LHCN-M2 (cell line): Measurements from ENCODE around the gene CTSA. TPM values are rescaled to one million over a fixed set of nuclear protein-coding genes. Genes with fewer than 3 reads are reported as not detected.
A peak's percentile ranks its signal among the peaks of the same experiment; 100 is the strongest.

Experiments used
- DNase-seq: peaks from one replicate; pipeline ENCODE4 v3.0.0-alpha.2; 2012; ENCODE audit warnings: low read depth
- total RNA-seq: library from RNA; depleted of rRNA; stranded (reverse); fragments of >200 nt; gene quantifications from 2 replicates; pipeline ENCODE4 v1.2.3, GENCODE V29; 2014; rRNA removed

CTSA gene
- total RNA-seq, 1 experiment from 2014 or later: 180 TPM

- no peak for DNase-seq
Measured at GRCh38 chr20:45938727-45939438, 47.7 kb downstream of the CTSA start.

- no peak for DNase-seq
Measured at GRCh38 chr20:45940053-45940452, 48.9 kb downstream of the CTSA start.

- no peak for DNase-seq
Measured at GRCh38 chr20:45940469-45940868, 49.3 kb downstream of the CTSA start.

- DNase-seq: no peak
Measured at GRCh38 chr20:45943613-45944012, 52.5 kb downstream of the CTSA start.

GRCh38 chr20:45944151-45944964, 53.2 kb downstream of the CTSA start:
- DNase-seq: peak; percentile 64

- DNase-seq: no peak
Measured at GRCh38 chr20:45944965-45945677, 54.0 kb downstream of the CTSA start.

- peak; percentile 35 for DNase-seq
Measured at GRCh38 chr20:45945678-45946148, 54.6 kb downstream of the CTSA start.

GRCh38 chr20:45946149-45946970, 55.2 kb downstream of the CTSA start:
- peak; percentile 87 for DNase-seq

- DNase-seq: no peak
Measured at GRCh38 chr20:45947110-45947866, 56.2 kb downstream of the CTSA start.

- no peak for DNase-seq
Measured at GRCh38 chr20:45948261-45948733, 57.2 kb downstream of the CTSA start.

Other genes starting within 250 kb of the CTSA start
- gene WFDC11, start 221.1 kb upstream of the CTSA start, total RNA-seq: 1.2 TPM in 1 of 2 replicates, not detected in the other
- gene WFDC13, start 189.3 kb upstream of the CTSA start, total RNA-seq: not detected in 2 replicates
- gene WFDC10B, start 186.3 kb upstream of the CTSA start, total RNA-seq: 0.38 TPM in 1 of 2 replicates, not detected in the other
- not detected in 2 replicates for gene SPINT4, start 169.0 kb upstream of the CTSA start, total RNA-seq
- gene WFDC3, start 99.5 kb upstream of the CTSA start, total RNA-seq: 0.51 and 0.75 TPM in 2 replicates
- gene DNTTIP1, start 99.4 kb upstream of the CTSA start, total RNA-seq: 22.9 and 35.5 TPM in 2 replicates
- gene UBE2C, start 78.7 kb upstream of the CTSA start, total RNA-seq: 235 and 279 TPM in 2 replicates
- gene TNNC2, start 64.0 kb upstream of the CTSA start, total RNA-seq: 0.34 and 0.38 TPM in 2 replicates
- gene SNX21, start 57.5 kb upstream of the CTSA start, total RNA-seq: 75.8 and 80.3 TPM in 2 replicates
- gene ACOT8, start 33.9 kb upstream of the CTSA start, total RNA-seq: 39.1 and 46.6 TPM in 2 replicates
- gene ZSWIM3, start 33.7 kb upstream of the CTSA start, total RNA-seq: 3.3 and 4.6 TPM in 2 replicates
- gene ZSWIM1, start 10.1 kb upstream of the CTSA start, total RNA-seq: 9.8 and 10.2 TPM in 2 replicates
- 0.69 and 4.1 TPM in 2 replicates for gene SPATA25, start 3.7 kb upstream of the CTSA start, total RNA-seq
- 5.4 and 9.0 TPM in 2 replicates for gene NEURL2, start 127 bp upstream of the CTSA start, total RNA-seq
- gene PLTP, start 20.8 kb downstream of the CTSA start, total RNA-seq: 7.2 and 10.3 TPM in 2 replicates
- 10.2 and 13.6 TPM in 2 replicates for gene PCIF1, start 43.3 kb downstream of the CTSA start, total RNA-seq
- 15.3 and 15.9 TPM in 2 replicates for gene ZNF335, start 80.9 kb downstream of the CTSA start, total RNA-seq
- not detected in 2 replicates for gene MMP9, start 117.6 kb downstream of the CTSA start, total RNA-seq
- under 0.01 TPM in 1 of 2 replicates, not detected in the other for gene SLC12A5, start 137.9 kb downstream of the CTSA start, total RNA-seq
- 21.7 and 30.0 TPM in 2 replicates for gene NCOA5, start 198.6 kb downstream of the CTSA start, total RNA-seq
- 1.2 and 2.6 TPM in 2 replicates for gene CD40, start 227.0 kb downstream of the CTSA start, total RNA-seq